ENCODE measurements around the gene OLIG3. TPM values are rescaled to one million over a fixed set of nuclear protein-coding genes. Genes with fewer than 3 reads are reported as not detected.

OLIG3 gene
- total RNA-seq, 4 donors from 2014 or later = not detected

DNA sequence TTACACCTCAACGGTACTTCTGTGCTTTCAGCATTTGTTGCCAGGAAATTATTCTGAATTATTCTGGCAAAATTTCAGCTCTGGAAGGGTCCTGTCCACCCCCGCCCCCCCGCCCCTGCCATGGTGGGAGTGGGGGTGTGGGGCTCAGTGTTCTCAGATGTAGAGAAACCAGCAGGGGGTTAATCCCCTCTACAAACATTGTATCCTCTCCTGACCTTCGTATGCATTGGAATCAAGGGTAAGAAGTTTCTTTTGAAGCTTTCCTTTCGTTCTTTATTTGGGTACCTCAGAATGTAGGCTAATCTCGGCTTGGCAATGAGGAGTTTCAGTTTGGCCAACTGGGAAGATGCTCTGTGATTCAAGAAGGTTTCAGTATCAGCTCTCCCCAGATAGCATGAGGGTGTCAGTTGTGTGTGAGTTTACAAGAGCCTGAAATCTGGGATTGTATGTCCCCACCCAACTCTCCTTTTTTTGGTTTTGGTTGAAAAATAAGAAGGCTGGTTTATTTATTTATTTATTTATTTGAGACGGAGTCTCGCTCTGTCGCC, 25.5 kb upstream of the OLIG3 start:
- WGBS, 2 donors = 53 to 54% methylated on average over 7 to 8 of the region's 9 CpGs

DNA sequence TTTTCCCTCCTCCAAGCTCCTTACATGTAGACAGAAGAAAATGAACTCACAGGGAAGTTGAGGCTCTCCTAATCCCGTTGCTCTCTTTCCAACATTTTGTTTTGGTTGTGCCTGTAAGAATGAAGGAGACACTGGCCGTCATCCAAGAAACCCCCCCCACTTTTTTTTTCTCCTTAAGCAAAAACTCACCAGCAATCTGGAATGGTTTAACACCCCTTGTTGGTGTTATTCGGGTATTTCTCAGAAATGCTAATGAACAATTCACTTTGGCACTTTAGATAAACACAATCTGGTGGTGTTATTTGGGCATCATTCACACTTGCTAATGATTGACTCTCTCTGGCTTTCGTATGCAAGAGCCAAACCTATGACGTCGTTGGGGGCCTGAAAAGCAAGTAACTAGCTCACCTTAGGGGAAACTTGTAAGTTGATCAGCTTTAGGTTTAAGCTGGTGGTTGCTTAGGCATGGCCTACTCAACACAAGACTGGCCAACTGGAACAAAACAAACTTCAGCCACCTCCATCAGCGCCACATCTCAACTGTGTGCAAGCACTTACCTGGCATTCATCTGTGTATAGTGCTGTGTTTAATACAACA, 24.3 kb upstream of the OLIG3 start:
- no peak overlapping the region for H3K4me3 ChIP-seq
- TF ChIP-seq CTCF (IDR thresholded peaks at IDR 0.05) (no peak), POLR2A (IDR thresholded peaks at IDR 0.05) (no peak)
- H3K36me3 ChIP-seq = no peaks in the 10 kb centered on the region
- H3K9me3 ChIP-seq = no peaks in the 10 kb centered on the region
- WGBS, 2 donors = 37 to 47% methylated on average over 7 of the region's 7 CpGs
- no peak for DNase-seq
- intact Hi-C loops (cut with DNase I) = no loop called here
- H3K4me1 ChIP-seq = no peaks in the 10 kb centered on the region
- H3K27me3 ChIP-seq = peaks cover 0 to 66% (median 4%) of the 10 kb centered on the region in 4 donors
- H3K27ac ChIP-seq = no peak overlapping the region

More for the DNA sequence above, 25.5 kb upstream of the OLIG3 start:
- Histone ChIP-seq H3K36me3 (no peaks in the 10 kb centered on the region), H3K27ac (no peak overlapping the region), H3K27me3 (peaks cover 0 to 60% (median 0%) of the 10 kb centered on the region in 4 donors), H3K9me3 (no peaks in the 10 kb centered on the region), H3K4me1 (no peaks in the 10 kb centered on the region), H3K4me3 (no peak overlapping the region)
- no peak for TF ChIP-seq CTCF (IDR thresholded peaks at IDR 0.05)
- no peak for TF ChIP-seq POLR2A (IDR thresholded peaks at IDR 0.05)
- DNase-seq = no peak
- intact Hi-C loops (cut with DNase I) = no loop called here

DNA sequence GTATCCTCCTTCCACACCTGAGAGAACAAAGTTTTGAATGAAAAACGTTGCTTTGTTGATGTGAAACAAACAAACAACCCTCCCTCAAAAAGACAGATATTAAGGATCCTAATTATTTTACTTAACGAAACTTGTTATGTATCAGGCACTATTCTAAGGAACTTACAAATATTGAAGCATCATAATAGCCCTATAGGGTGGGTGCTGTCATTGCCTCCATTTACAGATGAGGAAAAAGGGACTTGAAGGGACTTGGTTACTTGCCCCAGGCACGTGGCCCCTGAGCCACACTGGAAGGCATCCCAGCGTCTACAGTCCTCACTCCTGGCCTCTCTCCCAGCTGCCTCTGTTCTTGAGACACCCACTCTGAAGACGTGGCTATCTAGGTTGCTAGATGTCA, 20.2 kb upstream of the OLIG3 start:
- no peak for DNase-seq
- H3K4me1 ChIP-seq = no peaks in the 10 kb centered on the region
- TF ChIP-seq CTCF (IDR thresholded peaks at IDR 0.05) = no peak
- TF ChIP-seq POLR2A (IDR thresholded peaks at IDR 0.05) = no peak
- WGBS, 2 donors = 34 to 39% methylated on average over 5 of the region's 5 CpGs
- no peak overlapping the region for H3K4me3 ChIP-seq
- peaks cover 0 to 95% (median 4%) of the 10 kb centered on the region in 4 donors for H3K27me3 ChIP-seq
- no peaks in the 10 kb centered on the region for H3K36me3 ChIP-seq
- H3K9me3 ChIP-seq = peaks cover 0 to 10% (median 0%) of the 10 kb centered on the region in 3 donors
- no peak overlapping the region for H3K27ac ChIP-seq
- intact Hi-C loops (cut with DNase I) = no loop called here

DNA sequence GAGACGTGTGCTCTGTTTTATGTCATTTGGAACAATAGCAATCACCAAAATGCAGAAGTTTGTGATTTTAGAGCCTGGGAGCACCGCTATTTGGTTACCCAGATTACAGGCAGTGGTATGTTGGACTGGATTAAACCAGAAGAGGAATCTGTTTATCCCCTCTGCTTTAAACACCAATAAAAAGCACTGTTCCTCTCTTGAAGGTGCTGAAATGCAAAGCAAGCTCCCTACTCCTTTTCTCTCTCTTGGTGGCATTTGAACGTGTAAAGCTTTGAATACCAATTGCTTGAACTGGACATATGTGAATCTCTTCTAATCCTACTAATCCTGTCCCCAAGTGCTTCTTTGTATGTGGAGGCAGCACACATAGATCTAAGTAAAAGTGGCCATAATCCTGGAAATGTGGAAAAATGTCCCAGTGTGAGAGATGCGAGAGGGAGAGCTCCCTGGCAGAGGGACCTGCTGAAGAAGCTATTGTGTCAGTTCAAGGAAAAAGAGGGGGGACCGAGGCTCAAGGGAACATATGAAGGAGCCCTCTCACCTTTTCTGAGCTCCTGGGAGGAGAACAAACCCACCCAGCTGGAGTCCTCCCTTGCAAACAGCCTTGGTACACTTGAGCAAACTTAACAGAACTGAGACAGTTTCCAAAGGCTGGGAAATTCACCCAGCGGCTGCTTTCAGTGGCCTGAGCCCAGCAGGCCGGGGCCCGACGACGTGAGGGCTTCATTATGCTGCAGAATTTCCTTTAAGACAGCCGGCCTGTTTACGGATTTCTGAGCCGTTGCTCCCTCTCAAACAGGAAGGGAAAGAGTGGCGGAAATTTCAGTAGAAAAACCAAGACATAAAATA, 18.8 kb upstream of the OLIG3 start:
- Histone ChIP-seq H3K27ac (no peak overlapping the region), H3K4me1 (no peaks in the 10 kb centered on the region), H3K36me3 (no peaks in the 10 kb centered on the region), H3K27me3 (peaks cover 0 to 92% (median 4%) of the 10 kb centered on the region in 4 donors), H3K4me3 (no peak overlapping the region), H3K9me3 (peaks cover 0 to 10% (median 0%) of the 10 kb centered on the region in 3 donors)
- no peak for DNase-seq
- 32 to 36% methylated on average over 11 to 14 of the region's 14 CpGs for WGBS, 2 donors
- intact Hi-C loops (cut with DNase I) = no loop called here
- no peak for TF ChIP-seq POLR2A (IDR thresholded peaks at IDR 0.05)
- no peak for TF ChIP-seq CTCF (IDR thresholded peaks at IDR 0.05)

DNA sequence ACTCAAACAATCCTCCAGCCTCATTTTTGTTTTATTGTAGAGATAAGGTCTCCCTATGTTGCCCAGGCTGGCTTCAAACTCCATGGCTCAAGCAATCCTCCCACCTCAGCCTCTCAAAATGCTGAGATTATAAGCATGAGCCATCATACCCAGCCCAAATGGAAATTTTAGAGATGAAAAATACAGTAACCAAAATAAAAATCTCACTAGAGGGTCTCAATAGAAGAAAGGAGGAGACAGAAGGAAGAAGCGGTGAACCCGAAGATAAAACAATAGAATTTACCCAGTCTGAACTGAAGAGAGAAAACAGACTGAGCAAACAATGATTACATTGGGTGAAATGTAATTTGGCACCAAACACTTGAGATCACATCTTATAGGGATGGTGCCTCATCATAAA, 16.7 kb upstream of the OLIG3 start:
- H3K36me3 ChIP-seq = no peaks in the 10 kb centered on the region
- peaks cover 0 to 89% (median 4%) of the 10 kb centered on the region in 4 donors for H3K27me3 ChIP-seq
- H3K27ac ChIP-seq = no peak overlapping the region
- H3K4me1 ChIP-seq = no peaks in the 10 kb centered on the region
- no peak overlapping the region for H3K4me3 ChIP-seq
- H3K9me3 ChIP-seq = peaks cover 0 to 10% (median 0%) of the 10 kb centered on the region in 3 donors
- DNase-seq = no peak
- intact Hi-C loops (cut with DNase I) = no loop called here
- no peak for TF ChIP-seq POLR2A (IDR thresholded peaks at IDR 0.05)
- no peak for TF ChIP-seq CTCF (IDR thresholded peaks at IDR 0.05)
- WGBS, 2 donors = 86 to 89% methylated on average over 2 of the region's 2 CpGs

All from esophagus squamous epithelium (tissue), 5 donors.